ENCODE results near the gene ATN1.

ATN1 gene

DNA sequence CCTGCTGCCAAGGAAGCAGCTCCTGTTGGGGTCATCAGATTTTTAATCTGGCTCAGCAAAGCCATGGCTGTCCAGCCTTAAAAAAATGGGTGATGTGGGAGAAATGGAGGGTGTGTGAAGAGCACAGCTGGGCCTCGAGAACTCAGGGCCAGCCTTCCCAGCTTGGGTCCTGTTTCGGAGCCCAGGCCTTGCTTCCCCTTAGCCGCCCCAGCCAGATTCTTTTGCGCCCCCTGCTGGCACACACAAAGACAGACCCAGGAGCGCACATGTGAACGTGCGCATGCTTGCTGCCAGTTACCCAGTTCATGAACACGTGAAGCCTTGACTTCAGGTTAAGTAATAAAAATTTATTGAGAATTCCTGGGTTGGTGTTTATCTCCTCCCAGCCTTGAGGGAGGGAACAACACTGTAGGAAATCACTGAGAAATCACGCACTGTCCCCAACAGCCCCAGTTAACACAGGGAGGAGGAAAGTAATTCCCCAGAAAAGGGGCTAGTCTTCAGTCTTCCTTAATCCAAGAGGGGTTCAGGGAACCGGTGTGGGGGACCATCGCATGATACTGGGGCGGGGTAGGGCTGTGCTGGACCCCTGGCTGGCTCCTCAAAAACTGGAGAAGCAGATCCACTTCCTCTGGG is 37.4 kb downstream of the ATN1 start (continued):
- TF ChIP-seq, protein P1, sequence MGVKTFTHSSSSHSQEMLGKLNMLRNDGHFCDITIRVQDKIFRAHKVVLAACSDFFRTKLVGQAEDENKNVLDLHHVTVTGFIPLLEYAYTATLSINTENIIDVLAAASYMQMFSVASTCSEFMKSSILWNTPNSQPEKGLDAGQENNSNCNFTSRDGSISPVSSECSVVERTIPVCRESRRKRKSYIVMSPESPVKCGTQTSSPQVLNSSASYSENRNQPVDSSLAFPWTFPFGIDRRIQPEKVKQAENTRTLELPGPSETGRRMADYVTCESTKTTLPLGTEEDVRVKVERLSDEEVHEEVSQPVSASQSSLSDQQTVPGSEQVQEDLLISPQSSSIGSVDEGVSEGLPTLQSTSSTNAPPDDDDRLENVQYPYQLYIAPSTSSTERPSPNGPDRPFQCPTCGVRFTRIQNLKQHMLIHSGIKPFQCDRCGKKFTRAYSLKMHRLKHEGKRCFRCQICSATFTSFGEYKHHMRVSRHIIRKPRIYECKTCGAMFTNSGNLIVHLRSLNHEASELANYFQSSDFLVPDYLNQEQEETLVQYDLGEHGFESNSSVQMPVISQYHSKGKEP (tag by site-specific recombination; IDR thresholded peaks at IDR 0.05), result peak; percentile 42; the same call in 1 of the 2 replicates
- TF ChIP-seq YY1 (tag by site-specific recombination; IDR thresholded peaks at IDR 0.05), result no peak
- TF ChIP-seq YY2 (tag by site-specific recombination; IDR thresholded peaks at IDR 0.05), result no peak
- TF ChIP-seq TCF7L2 (IDR thresholded peaks at IDR 0.05; ENCODE audit: borderline replicate concordance, low read depth, low read length), result no peak
- TF ChIP-seq KLF7 (tag by site-specific recombination; IDR thresholded peaks at IDR 0.05; ENCODE audit: borderline replicate concordance), result no peak; the same call in 1 of the 2 replicates
- TF ChIP-seq KLF8 (tag by site-specific recombination; IDR thresholded peaks at IDR 0.05), result peak; percentile 58; the same call in 1 of the 2 replicates
- TF ChIP-seq, protein P2, sequence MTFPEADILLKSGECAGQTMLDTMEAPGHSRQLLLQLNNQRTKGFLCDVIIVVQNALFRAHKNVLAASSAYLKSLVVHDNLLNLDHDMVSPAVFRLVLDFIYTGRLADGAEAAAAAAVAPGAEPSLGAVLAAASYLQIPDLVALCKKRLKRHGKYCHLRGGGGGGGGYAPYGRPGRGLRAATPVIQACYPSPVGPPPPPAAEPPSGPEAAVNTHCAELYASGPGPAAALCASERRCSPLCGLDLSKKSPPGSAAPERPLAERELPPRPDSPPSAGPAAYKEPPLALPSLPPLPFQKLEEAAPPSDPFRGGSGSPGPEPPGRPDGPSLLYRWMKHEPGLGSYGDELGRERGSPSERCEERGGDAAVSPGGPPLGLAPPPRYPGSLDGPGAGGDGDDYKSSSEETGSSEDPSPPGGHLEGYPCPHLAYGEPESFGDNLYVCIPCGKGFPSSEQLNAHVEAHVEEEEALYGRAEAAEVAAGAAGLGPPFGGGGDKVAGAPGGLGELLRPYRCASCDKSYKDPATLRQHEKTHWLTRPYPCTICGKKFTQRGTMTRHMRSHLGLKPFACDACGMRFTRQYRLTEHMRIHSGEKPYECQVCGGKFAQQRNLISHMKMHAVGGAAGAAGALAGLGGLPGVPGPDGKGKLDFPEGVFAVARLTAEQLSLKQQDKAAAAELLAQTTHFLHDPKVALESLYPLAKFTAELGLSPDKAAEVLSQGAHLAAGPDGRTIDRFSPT (tag by site-specific recombination; IDR thresholded peaks at IDR 0.05), result no peak
- TF ChIP-seq, protein P3, sequence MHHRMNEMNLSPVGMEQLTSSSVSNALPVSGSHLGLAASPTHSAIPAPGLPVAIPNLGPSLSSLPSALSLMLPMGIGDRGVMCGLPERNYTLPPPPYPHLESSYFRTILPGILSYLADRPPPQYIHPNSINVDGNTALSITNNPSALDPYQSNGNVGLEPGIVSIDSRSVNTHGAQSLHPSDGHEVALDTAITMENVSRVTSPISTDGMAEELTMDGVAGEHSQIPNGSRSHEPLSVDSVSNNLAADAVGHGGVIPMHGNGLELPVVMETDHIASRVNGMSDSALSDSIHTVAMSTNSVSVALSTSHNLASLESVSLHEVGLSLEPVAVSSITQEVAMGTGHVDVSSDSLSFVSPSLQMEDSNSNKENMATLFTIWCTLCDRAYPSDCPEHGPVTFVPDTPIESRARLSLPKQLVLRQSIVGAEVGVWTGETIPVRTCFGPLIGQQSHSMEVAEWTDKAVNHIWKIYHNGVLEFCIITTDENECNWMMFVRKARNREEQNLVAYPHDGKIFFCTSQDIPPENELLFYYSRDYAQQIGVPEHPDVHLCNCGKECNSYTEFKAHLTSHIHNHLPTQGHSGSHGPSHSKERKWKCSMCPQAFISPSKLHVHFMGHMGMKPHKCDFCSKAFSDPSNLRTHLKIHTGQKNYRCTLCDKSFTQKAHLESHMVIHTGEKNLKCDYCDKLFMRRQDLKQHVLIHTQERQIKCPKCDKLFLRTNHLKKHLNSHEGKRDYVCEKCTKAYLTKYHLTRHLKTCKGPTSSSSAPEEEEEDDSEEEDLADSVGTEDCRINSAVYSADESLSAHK (tag by site-specific recombination; IDR thresholded peaks at IDR 0.05), result 0 out of 2 replicates have a peak, but pooled peaks have one; percentile 18
- TF ChIP-seq ZNF514 (tag by site-specific recombination; IDR thresholded peaks at IDR 0.05), result no peak
- TF ChIP-seq ZNF529 (tag by site-specific recombination; IDR thresholded peaks at IDR 0.05; ENCODE audit: insufficient replicate concordance), result no peak
- no peak for TF ChIP-seq ZNF112 (tag by site-specific recombination; IDR thresholded peaks at IDR 0.05)
- no peak for TF ChIP-seq ZNF791 (tag by site-specific recombination; IDR thresholded peaks at IDR 0.05)
- TF ChIP-seq ZNF426 (tag by site-specific recombination; IDR thresholded peaks at IDR 0.05), result no peak
- TF ChIP-seq, protein P4, sequence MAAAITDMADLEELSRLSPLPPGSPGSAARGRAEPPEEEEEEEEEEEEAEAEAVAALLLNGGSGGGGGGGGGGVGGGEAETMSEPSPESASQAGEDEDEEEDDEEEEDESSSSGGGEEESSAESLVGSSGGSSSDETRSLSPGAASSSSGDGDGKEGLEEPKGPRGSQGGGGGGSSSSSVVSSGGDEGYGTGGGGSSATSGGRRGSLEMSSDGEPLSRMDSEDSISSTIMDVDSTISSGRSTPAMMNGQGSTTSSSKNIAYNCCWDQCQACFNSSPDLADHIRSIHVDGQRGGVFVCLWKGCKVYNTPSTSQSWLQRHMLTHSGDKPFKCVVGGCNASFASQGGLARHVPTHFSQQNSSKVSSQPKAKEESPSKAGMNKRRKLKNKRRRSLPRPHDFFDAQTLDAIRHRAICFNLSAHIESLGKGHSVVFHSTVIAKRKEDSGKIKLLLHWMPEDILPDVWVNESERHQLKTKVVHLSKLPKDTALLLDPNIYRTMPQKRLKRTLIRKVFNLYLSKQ (tag by site-specific recombination; IDR thresholded peaks at IDR 0.05; ENCODE audit: borderline replicate concordance), result no peak
- no peak for TF ChIP-seq ZNF530 (tag by site-specific recombination; IDR thresholded peaks at IDR 0.05; ENCODE audit: low read depth)
- no peak for TF ChIP-seq ZNF248 (tag by site-specific recombination; IDR thresholded peaks at IDR 0.05)
- 0 out of 2 replicates have a peak, but pooled peaks have one; percentile 3 for TF ChIP-seq SCRT2 (tag by site-specific recombination; IDR thresholded peaks at IDR 0.05)
- TF ChIP-seq GLIS1 (tag by site-specific recombination; IDR thresholded peaks at IDR 0.05), result peak; percentile 31; the same call in 1 of the 2 replicates
- TF ChIP-seq BCL11A (tag by site-specific recombination; IDR thresholded peaks at IDR 0.05; ENCODE audit: low read depth), result no peak
- TF ChIP-seq OVOL3 (tag by site-specific recombination; IDR thresholded peaks at IDR 0.05), result no peak
- TF ChIP-seq ZNF10 (tag by site-specific recombination; IDR thresholded peaks at IDR 0.05), result no peak
- TF ChIP-seq ZNF654 (tag by site-specific recombination; IDR thresholded peaks at IDR 0.05; ENCODE audit: low read depth), result peak; percentile 69
- peak; percentile 92 for TF ChIP-seq ZIC2 (tag by site-specific recombination; IDR thresholded peaks at IDR 0.05)
- peak; percentile 51; the same call in 1 of the 2 replicates for TF ChIP-seq ZXDB (tag by site-specific recombination; IDR thresholded peaks at IDR 0.05)
- TF ChIP-seq ZNF335 (tag by site-specific recombination; conservative IDR thresholded peaks at IDR 0.05), result peak; percentile 89
- TF ChIP-seq, protein P5, sequence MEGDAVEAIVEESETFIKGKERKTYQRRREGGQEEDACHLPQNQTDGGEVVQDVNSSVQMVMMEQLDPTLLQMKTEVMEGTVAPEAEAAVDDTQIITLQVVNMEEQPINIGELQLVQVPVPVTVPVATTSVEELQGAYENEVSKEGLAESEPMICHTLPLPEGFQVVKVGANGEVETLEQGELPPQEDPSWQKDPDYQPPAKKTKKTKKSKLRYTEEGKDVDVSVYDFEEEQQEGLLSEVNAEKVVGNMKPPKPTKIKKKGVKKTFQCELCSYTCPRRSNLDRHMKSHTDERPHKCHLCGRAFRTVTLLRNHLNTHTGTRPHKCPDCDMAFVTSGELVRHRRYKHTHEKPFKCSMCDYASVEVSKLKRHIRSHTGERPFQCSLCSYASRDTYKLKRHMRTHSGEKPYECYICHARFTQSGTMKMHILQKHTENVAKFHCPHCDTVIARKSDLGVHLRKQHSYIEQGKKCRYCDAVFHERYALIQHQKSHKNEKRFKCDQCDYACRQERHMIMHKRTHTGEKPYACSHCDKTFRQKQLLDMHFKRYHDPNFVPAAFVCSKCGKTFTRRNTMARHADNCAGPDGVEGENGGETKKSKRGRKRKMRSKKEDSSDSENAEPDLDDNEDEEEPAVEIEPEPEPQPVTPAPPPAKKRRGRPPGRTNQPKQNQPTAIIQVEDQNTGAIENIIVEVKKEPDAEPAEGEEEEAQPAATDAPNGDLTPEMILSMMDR (tag by site-specific recombination; IDR thresholded peaks at IDR 0.05), result peak; percentile 93
- TF ChIP-seq, protein P6, sequence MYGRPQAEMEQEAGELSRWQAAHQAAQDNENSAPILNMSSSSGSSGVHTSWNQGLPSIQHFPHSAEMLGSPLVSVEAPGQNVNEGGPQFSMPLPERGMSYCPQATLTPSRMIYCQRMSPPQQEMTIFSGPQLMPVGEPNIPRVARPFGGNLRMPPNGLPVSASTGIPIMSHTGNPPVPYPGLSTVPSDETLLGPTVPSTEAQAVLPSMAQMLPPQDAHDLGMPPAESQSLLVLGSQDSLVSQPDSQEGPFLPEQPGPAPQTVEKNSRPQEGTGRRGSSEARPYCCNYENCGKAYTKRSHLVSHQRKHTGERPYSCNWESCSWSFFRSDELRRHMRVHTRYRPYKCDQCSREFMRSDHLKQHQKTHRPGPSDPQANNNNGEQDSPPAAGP (tag by site-specific recombination; IDR thresholded peaks at IDR 0.05), result peak; percentile 54; the same call in 1 of the 2 replicates
- TF ChIP-seq, protein P7, sequence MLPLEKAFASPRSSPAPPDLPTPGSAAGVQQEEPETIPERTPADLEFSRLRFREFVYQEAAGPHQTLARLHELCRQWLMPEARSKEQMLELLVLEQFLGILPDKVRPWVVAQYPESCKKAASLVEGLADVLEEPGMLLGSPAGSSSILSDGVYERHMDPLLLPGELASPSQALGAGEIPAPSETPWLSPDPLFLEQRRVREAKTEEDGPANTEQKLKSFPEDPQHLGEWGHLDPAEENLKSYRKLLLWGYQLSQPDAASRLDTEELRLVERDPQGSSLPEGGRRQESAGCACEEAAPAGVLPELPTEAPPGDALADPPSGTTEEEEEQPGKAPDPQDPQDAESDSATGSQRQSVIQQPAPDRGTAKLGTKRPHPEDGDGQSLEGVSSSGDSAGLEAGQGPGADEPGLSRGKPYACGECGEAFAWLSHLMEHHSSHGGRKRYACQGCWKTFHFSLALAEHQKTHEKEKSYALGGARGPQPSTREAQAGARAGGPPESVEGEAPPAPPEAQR (tag by site-specific recombination; IDR thresholded peaks at IDR 0.05), result no peak
